ENCODE measurements around the gene RBL2. TPM values are rescaled to one million over a fixed set of nuclear protein-coding genes. Genes with fewer than 3 reads are reported as not detected.

The RBL2 gene
- 27.7 and 33.1 TPM in 2 replicates for total RNA-seq (2014; rRNA removed; shearing (Covaris generic))

GRCh38 chr16:53434377-53435065 is at the start of gene RBL2:
RBL2 (plus strand) TSS chr16:53434471; CDS start chr16:53434557, 86 bp downstream.

GRCh38 chr16:53502331-53503269 is 68.3 kb downstream of the RBL2 start, which contains the start of gene AKTIP:
AKTIP (minus strand) TSS chr16:53503209; CDS start chr16:53500259, 2,950 bp downstream.

Small RNA genes lying within 50 kb of the gene (small RNA-seq; reads per million reads assigned to genes)
- gene RNU6-1153P, result not detected

Other genes starting within 250 kb of the RBL2 start
- 18.6 and 24.8 TPM in 2 replicates for gene AKTIP, start 68.7 kb downstream of the RBL2 start, total RNA-seq (2014; rRNA removed; shearing (Covaris generic))

Data from A375 (cell line).